Activated CD4-positive, alpha-beta T cell treated with anti-CD3 and anti-CD28 coated beads, Interleukin-2, amount 50 U/mL, for 16 hours (primary cell): Measurements from ENCODE around the gene APOL2.
A peak's percentile ranks its signal among the peaks of the same experiment; 100 is the strongest.
"Not testable (repeated sequence)": the region's sequence is repeated elsewhere in the genome, so short reads cannot be mapped to it uniquely, and the experiment has no call there.

Experiments used
- DNase-seq: peaks from one replicate; pipeline ENCODE4 v3.0.0-alpha.2; 2020

APOL2 gene

GRCh38 chr22:36238373-36239149 is 766 bp downstream of the APOL2 start:
- DNase-seq = no peak

- DNase-seq = peak; percentile 55
Observed at GRCh38 chr22:36237462-36238372, 1.6 kb downstream of the APOL2 start.

GRCh38 chr22:36236388-36237319 is 2.7 kb downstream of the APOL2 start:
- DNase-seq = no peak

- no peak for DNase-seq
Observed at GRCh38 chr22:36235585-36235984, 3.7 kb downstream of the APOL2 start.

GRCh38 chr22:36234919-36235318 is 4.4 kb downstream of the APOL2 start:
- no peak for DNase-seq

- DNase-seq = no peak
Observed at GRCh38 chr22:36234213-36234612, 5.1 kb downstream of the APOL2 start.

- no peak for DNase-seq
Observed at GRCh38 chr22:36233796-36234195, 5.5 kb downstream of the APOL2 start.

- no peak for DNase-seq
Observed at GRCh38 chr22:36232715-36233401, 6.5 kb downstream of the APOL2 start.

- DNase-seq = not testable (repeated sequence)
Observed at GRCh38 chr22:36231051-36231450, 8.3 kb downstream of the APOL2 start.

GRCh38 chr22:36229649-36230048 is 9.7 kb downstream of the APOL2 start:
- DNase-seq = not testable (repeated sequence)

- no peak for DNase-seq
Observed at GRCh38 chr22:36228944-36229343, 10.4 kb downstream of the APOL2 start.

GRCh38 chr22:36228369-36228768 is 11.0 kb downstream of the APOL2 start:
- DNase-seq = not testable (repeated sequence)

- no peak for DNase-seq
Observed at GRCh38 chr22:36227806-36228205, 11.5 kb downstream of the APOL2 start.

- DNase-seq = peak; percentile 14
Observed at GRCh38 chr22:36227396-36227795, 11.9 kb downstream of the APOL2 start.

GRCh38 chr22:36226189-36226588 is 13.1 kb downstream of the APOL2 start:
- no peak for DNase-seq

GRCh38 chr22:36225333-36225922 is 13.9 kb downstream of the APOL2 start:
- no peak for DNase-seq

- no peak for DNase-seq
Observed at GRCh38 chr22:36224245-36224644, 15.1 kb downstream of the APOL2 start.

- DNase-seq = no peak
Observed at GRCh38 chr22:36223504-36223903, 15.8 kb downstream of the APOL2 start.

GRCh38 chr22:36222887-36223450 is 16.4 kb downstream of the APOL2 start:
- DNase-seq = no peak

GRCh38 chr22:36221799-36222751 is 17.3 kb downstream of the APOL2 start:
- peak; percentile 62 for DNase-seq
